Activated effector memory CD4-positive, alpha-beta T cell treated with anti-CD3 and anti-CD28 coated beads, Interleukin-2, amount 50 U/mL, for 16 hours (primary cell): ENCODE results near the gene WDR43.

Source experiments
- DNase-seq: peaks from one replicate; pipeline ENCODE4 v3.0.0-alpha.2; 2020

The WDR43 gene

DNA sequence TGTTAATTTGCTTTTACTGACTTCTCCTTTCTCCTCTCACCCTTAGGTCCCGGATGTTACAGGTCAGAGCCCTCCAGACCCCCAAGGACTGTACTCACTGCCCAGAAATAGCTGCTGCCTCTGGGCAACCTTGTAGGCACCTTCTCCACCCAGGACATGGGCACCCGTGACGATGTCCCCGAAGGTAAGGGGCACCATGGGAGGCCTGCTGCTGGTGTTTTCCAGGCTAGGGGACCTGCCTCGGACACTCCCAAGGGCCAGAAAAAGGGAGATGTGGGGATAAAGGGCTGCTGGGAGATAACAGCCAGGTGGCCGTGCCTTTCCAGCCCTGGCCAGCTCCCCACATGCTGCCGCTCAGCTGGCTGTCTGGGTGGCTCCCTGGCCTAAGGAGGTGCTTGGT, 100.2 kb downstream of the WDR43 start:
- no peak for DNase-seq

DNA sequence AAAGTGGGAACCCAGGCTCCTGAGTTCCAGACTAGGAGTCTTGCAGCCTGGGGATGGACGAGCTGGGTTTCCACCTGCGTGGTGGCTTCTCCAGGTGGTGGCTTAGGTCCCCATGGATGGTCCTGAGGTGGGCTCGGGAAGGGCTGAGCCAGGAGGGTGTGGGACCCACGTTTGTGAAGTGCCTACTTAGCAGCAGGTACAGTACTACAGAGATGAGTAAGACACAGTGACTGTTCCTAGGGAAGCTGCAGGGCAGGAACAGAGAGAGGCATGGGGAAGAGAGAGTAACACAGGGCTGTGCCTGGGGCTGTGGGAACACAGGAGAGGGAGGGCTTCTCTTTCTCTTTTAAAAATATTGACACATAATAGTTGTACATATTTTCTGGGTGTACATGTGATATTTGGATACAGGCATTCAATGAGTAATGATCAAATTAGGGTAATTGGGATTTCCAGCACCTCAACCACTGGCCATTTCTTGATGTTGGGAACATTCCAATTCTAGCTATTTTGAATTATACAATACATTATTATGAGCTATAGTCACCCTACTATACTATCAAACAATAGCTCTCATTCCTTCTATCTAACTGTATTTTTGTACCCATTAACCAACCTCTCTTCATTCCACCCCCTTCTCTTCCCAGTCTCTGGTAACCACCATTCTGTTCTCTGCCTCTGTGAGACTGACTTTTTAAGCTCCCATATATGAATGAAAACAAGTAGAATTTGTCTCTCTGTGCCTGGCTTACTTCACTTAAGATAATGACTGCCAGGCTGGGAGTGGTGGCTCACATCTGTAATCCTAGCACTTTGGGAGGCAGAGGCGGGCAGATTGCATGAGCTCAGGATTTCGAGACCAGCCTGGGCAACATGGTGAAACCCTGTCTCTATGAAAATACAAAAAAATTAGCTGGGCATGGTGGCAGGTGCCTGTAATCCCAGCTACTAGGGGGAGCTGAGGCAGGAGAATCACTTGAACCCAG, 101.6 kb downstream of the WDR43 start:
- DNase-seq: no peak

DNA sequence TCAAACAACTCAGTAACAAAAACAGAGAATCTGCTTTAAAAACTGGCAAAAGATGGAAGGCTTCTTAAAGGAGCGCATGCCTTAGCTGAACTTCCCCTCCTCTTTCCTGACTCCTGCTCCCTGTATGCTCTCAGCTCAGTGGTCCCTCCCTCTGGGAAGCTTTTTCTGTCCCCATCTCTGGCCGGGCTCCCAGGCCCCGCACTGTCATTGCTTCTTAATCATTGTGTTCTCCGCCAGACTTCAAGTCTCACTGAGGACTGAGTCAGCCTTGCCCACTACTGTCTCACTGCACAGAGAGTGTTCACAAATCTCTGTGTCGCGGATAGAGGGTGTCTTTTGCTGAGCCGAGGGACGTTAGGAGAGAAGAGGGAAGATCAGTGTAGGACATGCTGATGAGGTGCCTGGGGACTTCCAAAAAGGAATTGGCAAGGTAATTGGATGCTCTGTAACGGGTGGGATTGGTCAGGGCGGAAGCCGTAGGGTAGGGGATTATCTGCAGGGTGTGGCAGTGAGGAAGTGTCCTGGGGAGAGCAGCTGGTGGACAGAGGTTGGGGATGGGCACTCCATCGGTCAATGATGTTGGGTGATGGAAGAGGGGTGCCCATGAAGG, 102.9 kb downstream of the WDR43 start:
- DNase-seq: no peak
